SK-N-SH (cell line): ENCODE data around the gene ANKS1B. TPM values are rescaled to one million over a fixed set of nuclear protein-coding genes. Genes with fewer than 3 reads are reported as not detected.

ENCODE experiments used
- CTCF ChIA-PET: fragments of 300-600, 350-600 bp; formaldehyde crosslinking; extraction: SDS; loops from one replicate; lab custom pipeline; 2021; lab: Yijun Ruan, JAX
- POLR2A ChIA-PET: fragments of 350-600 bp; sonication (Branson Sonifier 250); formaldehyde crosslinking; extraction: SDS; loops from one replicate; lab custom pipeline; 2020; ENCODE audit warnings: antibody characterized with exemption, inconsistent platforms; lab: Yijun Ruan, JAX
- DNase-seq: peaks from one replicate; pipeline ENCODE4 v3.0.0; 2012
- H2AFZ ChIP-seq: fragments of 200-600 bp; sonication (generic); 2 replicates; pipeline ENCODE4 v1.8.1; 2016; ENCODE audit warnings: antibody characterized with exemption, mild to moderate bottlenecking, low read depth
- H3F3A ChIP-seq: fragments of 200-600 bp; sonication (generic); replicated peaks from 2 replicates; pipeline ENCODE3; 2016; ENCODE audit warnings: antibody characterized with exemption, mild to moderate bottlenecking; ENCODE audit not compliant: insufficient read depth
- H3K27ac ChIP-seq, 2 experiments: fragments of 200-500 bp in 1 of 2; fragments of 200-600 bp in 1 of 2; sonication (Bioruptor generic) in 1 of 2; sonication (generic), shearing (Covaris generic) in 1 of 2; 2 replicates each; pipeline versions ENCODE4 v1.5.1 to v1.6.1; 2014 to 2016; ENCODE audit warnings: low read depth in 2 of 2, inconsistent platforms in 1 of 2, low read length in 1 of 2, mild to moderate bottlenecking in 1 of 2, mixed read lengths in 1 of 2
- H3K27me3 ChIP-seq: fragments of 200-600 bp; sonication (generic), shearing (Covaris generic); 2 replicates; pipeline ENCODE4 v1.6.1; 2016; ENCODE audit warnings: mixed run types; ENCODE audit not compliant: insufficient read depth
- H3K36me3 ChIP-seq, 2 experiments: fragments of 200-500 bp in 1 of 2; fragments of 200-600 bp in 1 of 2; sonication (Bioruptor generic) in 1 of 2; sonication (generic) in 1 of 2; replicated peaks in 1 of 2; 2 replicates each; pipeline versions ENCODE3 to v1.5.1; 2014 to 2016; ENCODE audit warnings: low read length in 1 of 2, mild to moderate bottlenecking in 1 of 2; ENCODE audit not compliant: insufficient read depth in 2 of 2, control insufficient read depth in 1 of 2
- H3K4me1 ChIP-seq, 2 experiments: fragments of 200-500 bp in 1 of 2; fragments of 200-600 bp in 1 of 2; sonication (Bioruptor generic) in 1 of 2; sonication (generic), shearing (Covaris generic) in 1 of 2; 2 replicates each; pipeline versions ENCODE4 v1.5.1 to v1.6.1; 2014 to 2016; ENCODE audit warnings: low read depth in 1 of 2, low read length in 1 of 2, mixed run types in 1 of 2; ENCODE audit not compliant: insufficient read depth in 2 of 2, control insufficient read depth in 1 of 2
- H3K4me2 ChIP-seq: fragments of 200-600 bp; sonication (generic), shearing (Covaris generic); 2 replicates; pipeline ENCODE4 v1.6.1; 2017; ENCODE audit warnings: mixed run types
- H3K4me3 ChIP-seq, 2 experiments: fragments of 200-500 bp in 1 of 2; fragments of 200-600 bp in 1 of 2; sonication (Bioruptor generic) in 1 of 2; sonication (generic), shearing (Covaris generic) in 1 of 2; 2 replicates each; pipeline versions ENCODE4 v1.5.1 to v1.8.1; 2014 to 2016; ENCODE audit warnings: low read depth in 2 of 2, inconsistent platforms in 1 of 2, low read length in 1 of 2, mild to moderate bottlenecking in 1 of 2, mixed read lengths in 1 of 2, moderate library complexity in 1 of 2
- H3K79me2 ChIP-seq: fragments of 200-600 bp; sonication (generic); 2 replicates; pipeline ENCODE4 v1.8.1; 2017; ENCODE audit warnings: mild to moderate bottlenecking; ENCODE audit not compliant: insufficient read depth
- H3K9ac ChIP-seq: fragments of 200-600 bp; sonication (generic); 2 replicates; pipeline ENCODE4 v1.6.1; 2017; ENCODE audit warnings: mixed run types
- H3K9me2 ChIP-seq: fragments of 200-600 bp; sonication (generic); 2 replicates; pipeline ENCODE4 v1.6.1; 2017; ENCODE audit warnings: mixed run types
- H3K9me3 ChIP-seq: fragments of 200-600 bp; sonication (generic); 2 replicates; pipeline ENCODE4 v1.6.1; 2017; ENCODE audit warnings: mixed run types, mild to moderate bottlenecking, moderate library complexity
- H4K20me1 ChIP-seq: fragments of 200-600 bp; sonication (generic); 2 replicates; pipeline ENCODE4 v1.6.1; 2017; ENCODE audit warnings: mild to moderate bottlenecking, mixed run types; ENCODE audit not compliant: insufficient read depth
- ELF1 ChIP-seq: IDR thresholded peaks from 2 replicates; pipeline ENCODE4 v1.4.0; 2012
- EP300 ChIP-seq, 2 experiments: IDR thresholded peaks; 2 replicates each; pipeline versions ENCODE4 v1.4.0 to v1.6.1; 2012; ENCODE audit warnings: borderline replicate concordance in 1 of 2, low read depth in 1 of 2, low read length in 1 of 2
- FOXM1 ChIP-seq: IDR thresholded peaks from 2 replicates; pipeline ENCODE4 v1.4.0; 2012; ENCODE audit warnings: low read depth, mild to moderate bottlenecking
- GATA2 ChIP-seq: sonication (generic); formaldehyde crosslinking; IDR thresholded peaks from 2 replicates; pipeline ENCODE4 v1.5.0; 2020; ENCODE audit warnings: mild to moderate bottlenecking, missing genetic modification reagents
- IRF3 ChIP-seq: fragments of 150-350 bp; IDR thresholded peaks from 2 replicates; pipeline ENCODE4 v1.6.1; 2016; ENCODE audit warnings: mild to moderate bottlenecking, low read depth, low read length
- JUND ChIP-seq: IDR thresholded peaks from 2 replicates; pipeline ENCODE4 v1.4.0; 2012
- MAX ChIP-seq: IDR thresholded peaks from 2 replicates; pipeline ENCODE4 v1.4.0; 2012; ENCODE audit warnings: low read depth
- MXI1 ChIP-seq: IDR thresholded peaks from 2 replicates; pipeline ENCODE4 v1.6.1; 2012; ENCODE audit warnings: mild to moderate bottlenecking, low read depth, low read length, improper control_type of control experiment
- NFIC ChIP-seq: IDR thresholded peaks from 2 replicates; pipeline ENCODE4 v1.4.0; 2012; ENCODE audit warnings: borderline replicate concordance
- NRF1 ChIP-seq: IDR thresholded peaks from 2 replicates; pipeline ENCODE4 v1.6.1; 2012; ENCODE audit warnings: low read depth, mild to moderate bottlenecking, low read length
- RAD21 ChIP-seq: IDR thresholded peaks from 2 replicates; pipeline ENCODE4 v1.6.1; 2012; ENCODE audit warnings: mild to moderate bottlenecking, low read length
- RCOR1 ChIP-seq: fragments of 150-350 bp; IDR thresholded peaks from 2 replicates; pipeline ENCODE4 v1.6.1; 2017; ENCODE audit warnings: antibody characterized with exemption, low read length
- REST ChIP-seq: IDR thresholded peaks from 2 replicates; pipeline ENCODE4 v1.6.1; 2012; ENCODE audit warnings: mild to moderate bottlenecking, low read depth, low read length, moderate library complexity
- RFX5 ChIP-seq: IDR thresholded peaks from 2 replicates; pipeline ENCODE4 v1.6.1; 2012; ENCODE audit warnings: mild to moderate bottlenecking, improper control_type of control experiment, low read length
- SIN3A ChIP-seq: IDR thresholded peaks from 2 replicates; pipeline ENCODE4 v1.6.1; 2012; ENCODE audit warnings: low read depth, mild to moderate bottlenecking, low read length, moderate library complexity, borderline replicate concordance
- TAF1 ChIP-seq: IDR thresholded peaks from 2 replicates; pipeline ENCODE4 v1.6.1; 2012; ENCODE audit warnings: low read depth, mild to moderate bottlenecking, low read length, moderate library complexity, borderline replicate concordance
- TCF12 ChIP-seq: IDR thresholded peaks from 2 replicates; pipeline ENCODE4 v1.4.0; 2012
- TEAD4 ChIP-seq: IDR thresholded peaks from 2 replicates; pipeline ENCODE4 v1.4.0; 2012; ENCODE audit warnings: mild to moderate bottlenecking, borderline replicate concordance; ENCODE audit not compliant: insufficient read depth
- USF1 ChIP-seq: IDR thresholded peaks from 2 replicates; pipeline ENCODE4 v1.4.0; 2012; ENCODE audit warnings: low read depth, borderline replicate concordance
- USF2 ChIP-seq: fragments of 150-350 bp; IDR thresholded peaks from 2 replicates; pipeline ENCODE4 v1.6.1; 2017; ENCODE audit warnings: antibody characterized with exemption, low read length, low read depth, borderline replicate concordance
- YY1 ChIP-seq: IDR thresholded peaks from 2 replicates; pipeline ENCODE4 v1.4.0; 2012; ENCODE audit warnings: low read depth, mild to moderate bottlenecking
- WGBS: methylation state at CpG from one replicate; pipeline ENCODE4 v1.1.6; 2017; ENCODE audit warnings: low lambda C conversion rate; 5-methylcytosine and 5-hydroxymethylcytosine counted together
- polyA plus RNA-seq, 3 experiments: library from polyadenylated mRNA; depleted of rRNA; stranded (reverse); fragments of >200 nt; gene quantifications; 2 replicates each; pipeline ENCODE4 v1.2.3, GENCODE V29; 2012

ANKS1B gene
- polyA plus RNA-seq, 1 of the 3 experiments (the other 2 are of a cell fraction), result 1.8 TPM

- no peaks in the 10 kb centered on the region for H4K20me1 ChIP-seq
- H3K4me3 ChIP-seq, result no peak overlapping the region
- H3K36me3 ChIP-seq, result no peaks in the 10 kb centered on the region
- H3K9me2 ChIP-seq, result no peaks in the 10 kb centered on the region
- no peaks in the 10 kb centered on the region for H3K79me2 ChIP-seq
- H2AFZ ChIP-seq, result no peak overlapping the region
- no peak for TF ChIP-seq SIN3A
- TF ChIP-seq MAX, result no peak
- no peak for TF ChIP-seq GATA2 (CRISPR knock-in tag)
- no peak overlapping the region for H3K27ac ChIP-seq
- H3K9me3 ChIP-seq, result no peaks in the 10 kb centered on the region
- ChIA-PET CTCF (no interaction called here), POLR2A (no interaction called here)
- H3K9ac ChIP-seq, result no peak overlapping the region
- H3K27me3 ChIP-seq, result no peaks in the 10 kb centered on the region
- H3K4me2 ChIP-seq, result no peak overlapping the region
- H3F3A ChIP-seq, result no peaks in the 10 kb centered on the region
- 32% methylated on average over 3 of the region's 3 CpGs for WGBS
- no peak for DNase-seq
- H3K4me1 ChIP-seq, result 0 out of 4 replicates have a peak, but pooled peaks cover 0 to 3% of the 10 kb centered on the region in 2 experiments
Measured at GRCh38 chr12:99352269-99352668, 632.5 kb downstream of the ANKS1B start.

- H3K36me3 ChIP-seq, result no peaks in the 10 kb centered on the region
- no peaks in the 10 kb centered on the region for H3K79me2 ChIP-seq
- ChIA-PET CTCF (no interaction called here), POLR2A (no interaction called here)
- no peak overlapping the region for H2AFZ ChIP-seq
- no peak overlapping the region for H3K9ac ChIP-seq
- H3K4me1 ChIP-seq, result no peaks in the 10 kb centered on the region
- H3K9me3 ChIP-seq, result no peaks in the 10 kb centered on the region
- no peak overlapping the region for H3K4me3 ChIP-seq
- no peaks in the 10 kb centered on the region for H4K20me1 ChIP-seq
- DNase-seq, result no peak
- no peaks in the 10 kb centered on the region for H3K27me3 ChIP-seq
- H3K4me2 ChIP-seq, result no peak overlapping the region
- H3K27ac ChIP-seq, result no peak overlapping the region
- H3F3A ChIP-seq, result no peaks in the 10 kb centered on the region
- TF ChIP-seq RAD21, result no peak
- TF ChIP-seq ELF1, result no peak
- no peak for TF ChIP-seq TEAD4
- no peak for TF ChIP-seq JUND
- TF ChIP-seq REST, result no peak
- TF ChIP-seq RFX5, result no peak
- no peak for TF ChIP-seq IRF3
- TF ChIP-seq NFIC, result no peak
- TF ChIP-seq TAF1, result no peak
- no peak for TF ChIP-seq YY1
- no peak for TF ChIP-seq NRF1
- no peak for TF ChIP-seq GATA2 (CRISPR knock-in tag)
- no peak for TF ChIP-seq RCOR1
- TF ChIP-seq MXI1, result no peak
- no peak for TF ChIP-seq FOXM1
- TF ChIP-seq USF1, result no peak
- TF ChIP-seq TCF12, result no peak
- no peak for TF ChIP-seq USF2
- no peak for TF ChIP-seq EP300 (IDR thresholded peaks at IDR 0.05; ENCODE audit: borderline replicate concordance in 1 of 2, low read depth in 1 of 2, low read length in 1 of 2)
- H3K9me2 ChIP-seq, result no peaks in the 10 kb centered on the region
Measured at GRCh38 chr12:99343960-99344359, 640.8 kb downstream of the ANKS1B start.
